ENCODE data around the gene CTNND2.

The CTNND2 gene

GRCh38 chr5:11902201-11902619 is 2.0 kb downstream of the CTNND2 start:
- Histone ChIP-seq H3K27me3 (replicated peaks; ENCODE audit: insufficient read depth, low read length) (no peaks in the 10 kb centered on the region), H3K4me1 (ENCODE audit: low read length) (peaks cover 7% of the 10 kb centered on the region), H3K9me3 (replicated peaks; ENCODE audit: insufficient read depth, low read length) (no peaks in the 10 kb centered on the region), H3K79me2 (ENCODE audit: low read length) (no peaks in the 10 kb centered on the region), H3K9ac (ENCODE audit: low read length) (no peak overlapping the region), H2AFZ (ENCODE audit: low read length) (no peak overlapping the region), H3F3A (ENCODE audit: insufficient read depth, low read length) (0 out of 2 replicates have a peak, but pooled peaks cover 4% of the 10 kb centered on the region), H3K4me2 (ENCODE audit: low read depth, low read length) (peak overlapping the region; percentile 96; the same call in 1 of the 2 replicates), H3K36me3 (replicated peaks; ENCODE audit: insufficient read depth, low read length) (no peaks in the 10 kb centered on the region), H4K20me1 (ENCODE audit: insufficient read depth, low read length) (no peaks in the 10 kb centered on the region), H3K9me2 (replicated peaks; ENCODE audit: insufficient read depth, low read length) (no peaks in the 10 kb centered on the region), H3K4me3 (ENCODE audit: low read length) (no peak overlapping the region), H3K27ac (ENCODE audit: low read length) (no peak overlapping the region)
- no peak for DNase-seq
- no peak for TF ChIP-seq EZH2phosphoT487 (IDR thresholded peaks at IDR 0.05; ENCODE audit: low read length)
- TF ChIP-seq CTCF (IDR thresholded peaks at IDR 0.05; ENCODE audit: low read length): no peak
- TF ChIP-seq EZH2 (optimal IDR thresholded peaks at IDR 0.05; ENCODE audit: low read depth, low read length): no peak

DNA sequence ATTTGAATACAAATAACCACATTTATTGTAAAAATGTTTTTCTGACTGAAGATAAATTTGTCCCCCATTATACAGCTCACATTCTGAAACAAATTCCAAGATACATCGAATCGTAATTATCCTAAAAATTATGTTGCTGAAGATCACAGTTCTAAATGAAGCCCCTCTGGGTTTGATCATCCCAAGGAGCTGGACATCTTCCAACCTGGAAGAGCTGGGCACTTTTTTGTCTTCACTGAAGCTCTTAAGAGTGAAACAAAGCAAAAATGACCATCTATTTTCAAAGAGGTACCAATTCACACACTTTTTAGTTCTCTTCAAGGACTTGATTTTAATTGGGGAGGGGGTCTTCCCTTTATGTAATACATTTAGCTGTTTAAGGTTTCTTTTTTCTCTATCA is 5.5 kb downstream of the CTNND2 start:
- Histone ChIP-seq H3K9me2 (replicated peaks; ENCODE audit: insufficient read depth, low read length) (no peaks in the 10 kb centered on the region), H3K36me3 (replicated peaks; ENCODE audit: insufficient read depth, low read length) (no peaks in the 10 kb centered on the region), H3K27ac (ENCODE audit: low read length) (no peak overlapping the region), H4K20me1 (ENCODE audit: insufficient read depth, low read length) (no peaks in the 10 kb centered on the region), H3K4me3 (ENCODE audit: low read length) (no peak overlapping the region), H2AFZ (ENCODE audit: low read length) (no peak overlapping the region), H3K9ac (ENCODE audit: low read length) (no peak overlapping the region), H3F3A (ENCODE audit: insufficient read depth, low read length) (no peaks in the 10 kb centered on the region), H3K4me2 (ENCODE audit: low read depth, low read length) (no peak overlapping the region), H3K4me1 (ENCODE audit: low read length) (no peaks in the 10 kb centered on the region), H3K9me3 (replicated peaks; ENCODE audit: insufficient read depth, low read length) (no peaks in the 10 kb centered on the region), H3K79me2 (ENCODE audit: low read length) (no peaks in the 10 kb centered on the region), H3K27me3 (replicated peaks; ENCODE audit: insufficient read depth, low read length) (no peaks in the 10 kb centered on the region)
- DNase-seq: no peak
- TF ChIP-seq CTCF (IDR thresholded peaks at IDR 0.05; ENCODE audit: low read length) (no peak), EZH2 (optimal IDR thresholded peaks at IDR 0.05; ENCODE audit: low read depth, low read length) (no peak), EZH2phosphoT487 (IDR thresholded peaks at IDR 0.05; ENCODE audit: low read length) (no peak)

- Histone ChIP-seq H3K9me2 (replicated peaks; ENCODE audit: insufficient read depth, low read length) (no peaks in the 10 kb centered on the region), H3K27me3 (replicated peaks; ENCODE audit: insufficient read depth, low read length) (no peaks in the 10 kb centered on the region), H3F3A (ENCODE audit: insufficient read depth, low read length) (no peaks in the 10 kb centered on the region), H3K4me2 (ENCODE audit: low read depth, low read length) (no peak overlapping the region), H3K9ac (ENCODE audit: low read length) (no peak overlapping the region), H3K4me3 (ENCODE audit: low read length) (no peak overlapping the region), H4K20me1 (ENCODE audit: insufficient read depth, low read length) (no peaks in the 10 kb centered on the region), H3K36me3 (replicated peaks; ENCODE audit: insufficient read depth, low read length) (no peaks in the 10 kb centered on the region), H3K9me3 (replicated peaks; ENCODE audit: insufficient read depth, low read length) (no peaks in the 10 kb centered on the region), H3K4me1 (ENCODE audit: low read length) (no peaks in the 10 kb centered on the region), H2AFZ (ENCODE audit: low read length) (no peak overlapping the region), H3K79me2 (ENCODE audit: low read length) (no peaks in the 10 kb centered on the region), H3K27ac (ENCODE audit: low read length) (no peak overlapping the region)
- TF ChIP-seq EZH2phosphoT487 (IDR thresholded peaks at IDR 0.05; ENCODE audit: low read length) (no peak), EZH2 (optimal IDR thresholded peaks at IDR 0.05; ENCODE audit: low read depth, low read length) (no peak)
- DNase-seq: no peak
Observed at GRCh38 chr5:11897781-11898180, 6.5 kb downstream of the CTNND2 start.

- H3K36me3 ChIP-seq (replicated peaks; ENCODE audit: insufficient read depth, low read length): no peaks in the 10 kb centered on the region
- H3K9ac ChIP-seq (ENCODE audit: low read length): no peak overlapping the region
- no peak for DNase-seq
- no peaks in the 10 kb centered on the region for H3K9me2 ChIP-seq (replicated peaks; ENCODE audit: insufficient read depth, low read length)
- H3K9me3 ChIP-seq (replicated peaks; ENCODE audit: insufficient read depth, low read length): no peaks in the 10 kb centered on the region
- H4K20me1 ChIP-seq (ENCODE audit: insufficient read depth, low read length): no peaks in the 10 kb centered on the region
- H3K27me3 ChIP-seq (replicated peaks; ENCODE audit: insufficient read depth, low read length): no peaks in the 10 kb centered on the region
- H3F3A ChIP-seq (ENCODE audit: insufficient read depth, low read length): no peaks in the 10 kb centered on the region
- TF ChIP-seq EZH2phosphoT487 (IDR thresholded peaks at IDR 0.05; ENCODE audit: low read length) (no peak), CTCF (IDR thresholded peaks at IDR 0.05; ENCODE audit: low read length) (no peak), EZH2 (optimal IDR thresholded peaks at IDR 0.05; ENCODE audit: low read depth, low read length) (no peak)
- H3K4me2 ChIP-seq (ENCODE audit: low read depth, low read length): no peak overlapping the region
- no peak overlapping the region for H3K27ac ChIP-seq (ENCODE audit: low read length)
- H3K79me2 ChIP-seq (ENCODE audit: low read length): no peaks in the 10 kb centered on the region
- H3K4me3 ChIP-seq (ENCODE audit: low read length): no peak overlapping the region
- H3K4me1 ChIP-seq (ENCODE audit: low read length): no peaks in the 10 kb centered on the region
- H2AFZ ChIP-seq (ENCODE audit: low read length): no peak overlapping the region
Observed at GRCh38 chr5:11894992-11895391, 9.3 kb downstream of the CTNND2 start.
